GM18858 (cell line): ENCODE measurements around the gene WDHD1.
"Not testable (repeated sequence)": the region's sequence is repeated elsewhere in the genome, so short reads cannot be mapped to it uniquely, and the experiment has no call there.

ENCODE experiments used
- ATAC-seq: cut with Tn5 transposase; IDR thresholded peaks from one replicate; pipeline ENCODE4 v1.9.1; 2021; ENCODE audit not compliant: unreplicated experiment

WDHD1 gene

GRCh38 chr14:55051165-55051422 is 24.2 kb upstream of the WDHD1 start:
- ATAC-seq, result peak; percentile 15

GRCh38 chr14:55048900-55049436 is 22.1 kb upstream of the WDHD1 start:
- ATAC-seq, result no peak

GRCh38 chr14:55047301-55048053 is 20.6 kb upstream of the WDHD1 start:
- no peak for ATAC-seq

- ATAC-seq, result no peak
These were observed 18.2 kb upstream of the WDHD1 start for GRCh38 chr14:55045087-55045486.

GRCh38 chr14:55043528-55043927 is 16.6 kb upstream of the WDHD1 start:
- ATAC-seq, result no peak

GRCh38 chr14:55038708-55039107 is 11.8 kb upstream of the WDHD1 start:
- no peak for ATAC-seq

GRCh38 chr14:55037995-55038394 is 11.1 kb upstream of the WDHD1 start:
- ATAC-seq, result not testable (repeated sequence)

GRCh38 chr14:55031190-55031589 is 4.3 kb upstream of the WDHD1 start:
- no peak for ATAC-seq

- no peak for ATAC-seq
These were observed 1.6 kb upstream of the WDHD1 start for GRCh38 chr14:55028476-55028875.

- ATAC-seq, result no peak
These were observed 1.2 kb upstream of the WDHD1 start for GRCh38 chr14:55028066-55028465.

- no peak for ATAC-seq
These were observed 482 bp downstream of the WDHD1 start for GRCh38 chr14:55026441-55026792.

GRCh38 chr14:55025948-55026347 is 951 bp downstream of the WDHD1 start:
- no peak for ATAC-seq

GRCh38 chr14:55024365-55024764 is 2.5 kb downstream of the WDHD1 start:
- not testable (repeated sequence) for ATAC-seq

GRCh38 chr14:55019968-55020554 is 6.8 kb downstream of the WDHD1 start:
- no peak for ATAC-seq

- no peak for ATAC-seq
These were observed 11.9 kb downstream of the WDHD1 start for GRCh38 chr14:55015006-55015405.

GRCh38 chr14:55005071-55005470 is 21.8 kb downstream of the WDHD1 start:
- ATAC-seq, result no peak

GRCh38 chr14:55000381-55000780 is 26.5 kb downstream of the WDHD1 start:
- ATAC-seq, result no peak

GRCh38 chr14:54985156-54985555 is 41.7 kb downstream of the WDHD1 start:
- ATAC-seq, result no peak

GRCh38 chr14:54981698-54982097 is 45.2 kb downstream of the WDHD1 start:
- ATAC-seq, result no peak

- no peak for ATAC-seq
These were observed 47.9 kb downstream of the WDHD1 start for GRCh38 chr14:54979039-54979438.

- no peak for ATAC-seq
These were observed 50.6 kb downstream of the WDHD1 start for GRCh38 chr14:54976316-54976715.

GRCh38 chr14:54975856-54976255 is 51.0 kb downstream of the WDHD1 start:
- no peak for ATAC-seq
